ENCODE measurements around the gene DRD2. TPM values are rescaled to one million over a fixed set of nuclear protein-coding genes. Genes with fewer than 3 reads are reported as not detected.
A peak's percentile ranks its signal among the peaks of the same experiment; 100 is the strongest.

Gene DRD2
- total and polyA plus RNA-seq, 3 donors from 2014 or later, result 0.74 to 2.6 (median 2.5) TPM

DNA sequence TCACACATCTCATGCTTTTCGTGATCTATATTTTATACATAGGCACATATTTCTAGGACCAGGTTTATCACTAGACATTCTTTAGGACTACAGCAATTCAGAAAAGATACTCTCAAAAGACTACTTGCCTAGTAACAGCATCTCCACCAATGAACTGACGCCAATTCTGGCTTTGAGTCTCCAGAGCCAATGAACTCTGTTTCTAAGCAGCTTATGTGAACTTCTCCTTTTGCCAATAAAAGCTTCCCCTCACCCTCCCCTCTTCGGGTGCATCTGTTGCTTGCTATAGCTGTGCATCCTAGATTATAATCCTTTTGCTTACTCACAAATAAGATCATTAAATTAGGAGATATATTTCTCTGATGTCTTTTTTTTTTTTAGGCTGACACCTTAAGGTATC lies 99.0 kb downstream of the DRD2 start:
- 12 to 24% methylated on average over 3 of the region's 3 CpGs for WGBS, 2 donors
- Histone ChIP-seq H3K36me3 (ENCODE audit: low read depth, missing control alignments) (no peaks in the 10 kb centered on the region), H3K27ac (no peak overlapping the region), H3K4me1 (no peaks in the 10 kb centered on the region), H3K27me3 (no peaks in the 10 kb centered on the region), H3K9me3 (no peaks in the 10 kb centered on the region), H3K4me3 (no peak overlapping the region)
- intact Hi-C loops (cut with DNase I; ENCODE audit: low total_unique reads), result no loop called here
- DNase-seq, result no peak
- no peak for TF ChIP-seq CTCF (IDR thresholded peaks at IDR 0.05)
- TF ChIP-seq POLR2A (IDR thresholded peaks at IDR 0.05), result no peak

GRCh38 chr11:113375402-113375801 lies 99.8 kb downstream of the DRD2 start:
- Histone ChIP-seq H3K27ac (no peak overlapping the region), H3K27me3 (no peaks in the 10 kb centered on the region), H3K36me3 (ENCODE audit: low read depth, missing control alignments) (no peaks in the 10 kb centered on the region), H3K4me1 (no peaks in the 10 kb centered on the region), H3K9me3 (no peaks in the 10 kb centered on the region), H3K4me3 (peak overlapping the region in 1 of 2 donors; percentile 3)
- intact Hi-C loops (cut with DNase I; ENCODE audit: low total_unique reads), result no loop called here
- no peak for TF ChIP-seq POLR2A (IDR thresholded peaks at IDR 0.05)
- no peak for TF ChIP-seq CTCF (IDR thresholded peaks at IDR 0.05)
- peak; percentile 48 for DNase-seq
- 56 to 74% methylated on average over 5 of the region's 5 CpGs for WGBS, 2 donors

DNA sequence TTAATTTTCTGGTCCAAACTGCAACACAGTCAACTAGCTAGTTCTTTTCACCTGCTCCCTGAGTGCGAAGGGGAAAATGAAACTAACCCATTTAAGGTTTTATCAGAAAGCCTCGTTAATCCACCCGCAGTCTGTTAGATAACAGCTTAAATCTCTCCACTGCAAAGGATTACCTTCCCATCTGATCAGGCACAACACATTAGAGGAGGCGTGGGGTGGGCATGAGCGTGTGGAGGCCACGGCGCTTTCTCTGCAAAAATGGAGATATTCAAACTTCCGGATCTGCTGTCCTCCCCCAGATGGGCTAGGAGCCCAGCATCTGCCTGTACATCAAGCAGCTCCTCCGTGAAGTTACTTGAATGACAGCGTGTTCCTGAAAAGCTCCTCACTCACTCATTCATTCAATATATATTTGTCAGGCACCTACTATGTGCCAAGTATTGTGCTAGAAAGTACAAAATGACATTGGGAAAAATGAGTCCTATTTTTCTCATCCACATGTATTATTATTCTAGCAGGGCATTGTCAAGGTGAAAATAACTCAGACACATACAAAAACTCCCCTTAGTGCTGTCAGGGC lies 101.1 kb downstream of the DRD2 start:
- no peak overlapping the region for H3K27ac ChIP-seq
- intact Hi-C loops (cut with DNase I; ENCODE audit: low total_unique reads), result no loop called here
- WGBS, 2 donors, result 24 to 25% methylated on average over 10 of the region's 10 CpGs
- no peaks in the 10 kb centered on the region for H3K27me3 ChIP-seq
- peak; percentile 59 for DNase-seq
- no peaks in the 10 kb centered on the region for H3K9me3 ChIP-seq
- no peak overlapping the region for H3K4me3 ChIP-seq
- no peaks in the 10 kb centered on the region for H3K36me3 ChIP-seq (ENCODE audit: low read depth, missing control alignments)
- TF ChIP-seq CTCF (IDR thresholded peaks at IDR 0.05) (no peak), POLR2A (IDR thresholded peaks at IDR 0.05) (no peak)
- H3K4me1 ChIP-seq, result no peaks in the 10 kb centered on the region

- Histone ChIP-seq H3K4me1 (no peaks in the 10 kb centered on the region), H3K27me3 (no peaks in the 10 kb centered on the region), H3K36me3 (ENCODE audit: low read depth, missing control alignments) (no peaks in the 10 kb centered on the region), H3K27ac (no peak overlapping the region), H3K4me3 (no peak overlapping the region), H3K9me3 (no peaks in the 10 kb centered on the region)
- TF ChIP-seq POLR2A (IDR thresholded peaks at IDR 0.05) (no peak), CTCF (IDR thresholded peaks at IDR 0.05) (no peak)
- WGBS, 2 donors, result 68 to 77% methylated on average over 3 of the region's 3 CpGs
- DNase-seq, result no peak
- intact Hi-C loops (cut with DNase I; ENCODE audit: low total_unique reads), result no loop called here
These were observed 101.9 kb downstream of the DRD2 start for GRCh38 chr11:113373306-113373705.

GRCh38 chr11:113372309-113372708 lies 102.9 kb downstream of the DRD2 start:
- Histone ChIP-seq H3K9me3 (no peaks in the 10 kb centered on the region), H3K36me3 (ENCODE audit: low read depth, missing control alignments) (no peaks in the 10 kb centered on the region), H3K4me1 (no peaks in the 10 kb centered on the region), H3K27ac (no peak overlapping the region), H3K27me3 (no peaks in the 10 kb centered on the region), H3K4me3 (no peak overlapping the region)
- TF ChIP-seq POLR2A (IDR thresholded peaks at IDR 0.05) (no peak), CTCF (IDR thresholded peaks at IDR 0.05) (no peak)
- no peak for DNase-seq
- 83 to 89% methylated on average over 4 of the region's 4 CpGs for WGBS, 2 donors
- intact Hi-C loops (cut with DNase I; ENCODE audit: low total_unique reads), result no loop called here

All from testis (tissue), 3 donors.